ENCODE results near the gene HNRNPCL2. TPM values are rescaled to one million over a fixed set of nuclear protein-coding genes. Genes with fewer than 3 reads are reported as not detected.

HNRNPCL2 gene
- not detected in 2 replicates for total RNA-seq

GRCh38 chr1:13116754-13117153 is at the start of gene HNRNPCL2:
HNRNPCL2 (minus strand) TSS chr1:13116854; CDS start chr1:13116400, 454 bp downstream.

GRCh38 chr1:13165531-13165930 is 48.9 kb upstream of the HNRNPCL2 start, which contains the start of gene HNRNPCL4:
HNRNPCL4 (minus strand) TSS chr1:13165631; CDS start chr1:13165467, 164 bp downstream.

GRCh38 chr1:13155909-13156308 is 39.3 kb upstream of the HNRNPCL2 start, which contains the start of gene PRAMEF26:
PRAMEF26 (minus strand) TSS chr1:13156009; CDS start chr1:13153095, 2,914 bp downstream.

GRCh38 chr1:13070474-13070873 is 46.2 kb downstream of the HNRNPCL2 start, which contains the start of gene PRAMEF25:
PRAMEF25 (plus strand) TSS chr1:13070774; CDS start chr1:13073694, 2,920 bp downstream.

Other genes starting within 250 kb of the HNRNPCL2 start
- not detected in 2 replicates for gene PRAMEF4, start 230.7 kb downstream of the HNRNPCL2 start, total RNA-seq
- not detected in 2 replicates for gene PRAMEF10, start 218.6 kb downstream of the HNRNPCL2 start, total RNA-seq
- gene PRAMEF7, start 200.2 kb downstream of the HNRNPCL2 start, total RNA-seq = not detected in 2 replicates
- gene PRAMEF6, start 169.3 kb downstream of the HNRNPCL2 start, total RNA-seq = not detected in 2 replicates
- gene PRAMEF27, start 60.3 kb downstream of the HNRNPCL2 start, total RNA-seq = not detected in 2 replicates
- gene HNRNPCL3, start 56.1 kb downstream of the HNRNPCL2 start, total RNA-seq = not detected in 2 replicates
- not detected in 2 replicates for gene PRAMEF25, start 46.1 kb downstream of the HNRNPCL2 start, total RNA-seq
- not detected in 2 replicates for gene PRAMEF26, start 39.2 kb upstream of the HNRNPCL2 start, total RNA-seq
- gene HNRNPCL4, start 48.8 kb upstream of the HNRNPCL2 start, total RNA-seq = not detected in 2 replicates
- gene PRAMEF9, start 55.0 kb upstream of the HNRNPCL2 start, total RNA-seq = not detected in 2 replicates
- not detected in 2 replicates for gene PRAMEF13, start 84.6 kb upstream of the HNRNPCL2 start, total RNA-seq
- not detected in 2 replicates for gene PRAMEF18, start 109.3 kb upstream of the HNRNPCL2 start, total RNA-seq
- gene PRAMEF5, start 137.3 kb upstream of the HNRNPCL2 start, total RNA-seq = not detected in 2 replicates
- not detected in 2 replicates for gene PRAMEF8, start 168.3 kb upstream of the HNRNPCL2 start, total RNA-seq
- gene PRAMEF33, start 186.7 kb upstream of the HNRNPCL2 start, total RNA-seq = not detected in 2 replicates
- not detected in 2 replicates for gene PRAMEF15, start 198.7 kb upstream of the HNRNPCL2 start, total RNA-seq
- not detected in 2 replicates for gene PRAMEF14, start 230.3 kb upstream of the HNRNPCL2 start, total RNA-seq